OCI-LY7 (cell line): ENCODE measurements around the gene MUC6.

Experiments used
- CTCF ChIP-seq: fragments of 200-600 bp; sonication (generic); conservative IDR thresholded peaks from 2 replicates; pipeline ENCODE4 v1.5.1; 2014; ENCODE audit warnings: mild to moderate bottlenecking, antibody characterized with exemption, low read length, moderate library complexity, mixed read lengths
- EZH2phosphoT487 ChIP-seq: fragments of 200-600 bp; sonication (generic); IDR thresholded peaks from 2 replicates; pipeline ENCODE4 v1.6.1; 2018; ENCODE audit warnings: low read depth, borderline replicate concordance, mild to moderate bottlenecking, mixed run types, antibody characterized with exemption, low read length, moderate library complexity, mixed read lengths

GRCh38 chr11:1010551-1011319, 25.8 kb downstream of the MUC6 start:
- no peak for TF ChIP-seq CTCF
- TF ChIP-seq EZH2phosphoT487: no peak
